Measurements from ENCODE around the gene GET4. TPM values are rescaled to one million over a fixed set of nuclear protein-coding genes. Genes with fewer than 3 reads are reported as not detected.

The GET4 gene
- total and polyA plus RNA-seq, 2 of the 4 experiments (the other 2 are of a cell fraction) = 11.3 to 30.9 TPM

DNA sequence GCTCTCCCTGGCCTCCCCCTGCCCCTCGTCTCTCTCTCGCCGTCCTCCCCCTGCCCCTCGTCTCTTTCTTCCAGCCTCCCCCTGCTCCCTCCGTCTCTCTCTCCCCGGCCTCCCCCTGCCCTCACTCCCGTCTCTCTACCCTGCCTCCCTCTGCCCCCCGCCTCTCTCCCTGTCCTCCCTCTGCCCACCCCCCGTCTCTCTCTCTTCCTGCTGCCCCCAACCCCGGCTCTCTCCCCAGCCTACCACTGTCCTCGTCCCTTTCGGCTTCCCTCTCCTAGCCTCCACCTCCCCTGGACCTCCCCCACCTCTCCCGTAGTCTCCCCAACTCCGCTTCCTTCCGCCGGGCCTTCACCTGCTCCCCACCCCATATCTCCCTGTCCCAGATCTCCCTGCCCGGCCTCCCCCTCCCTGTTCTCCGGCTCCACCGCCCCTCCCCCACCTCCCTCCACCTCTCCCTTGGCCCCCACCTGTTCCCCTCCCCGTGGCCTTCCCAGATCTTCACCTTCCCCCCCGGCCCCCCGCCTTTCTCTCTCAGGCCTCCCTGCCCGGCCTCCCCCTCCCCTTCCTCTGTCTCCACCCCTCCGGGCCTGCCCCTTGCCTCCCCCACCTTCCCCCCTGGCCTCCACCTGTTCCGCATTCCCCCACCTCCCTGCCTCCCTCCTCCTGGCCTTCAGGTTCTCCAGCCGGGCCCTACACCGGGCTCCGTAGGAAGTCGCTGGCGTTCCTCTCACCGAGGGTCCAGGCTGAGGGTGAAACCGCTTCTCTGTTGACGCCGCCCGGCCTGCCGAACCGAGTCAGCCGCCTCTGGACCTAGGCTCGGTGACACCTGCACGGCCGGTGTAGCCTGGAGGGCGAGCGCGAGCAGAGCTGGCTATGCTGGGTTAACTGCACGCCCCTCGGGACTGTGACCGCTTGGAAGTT, 1.2 kb downstream of the GET4 start (continued):
- TF ChIP-seq RCOR1 (IDR thresholded peaks at IDR 0.05; ENCODE audit: insufficient replicate concordance, low read length) = no peak

GRCh38 chr7:879093-879492, 2.7 kb downstream of the GET4 start:
- Histone ChIP-seq H3K4me2 (ENCODE audit: low read depth, low read length) (no peak overlapping the region), H3K56ac (ENCODE audit: extremely low read depth, insufficient read depth, low read length) (no peak overlapping the region), H3K9me3 (ENCODE audit: control insufficient read depth, insufficient read depth, low read length) (no peaks in the 10 kb centered on the region), H3K79me1 (ENCODE audit: low read depth in 1 of 2, low read length in 2 of 2) (peaks cover 4 to 64% of the 10 kb centered on the region in 2 experiments), H3K9me1 (ENCODE audit: insufficient read depth, low read length) (peaks cover 9% of the 10 kb centered on the region), H4K8ac (ENCODE audit: low read depth in 2 of 2, low read length in 2 of 2) (no peak overlapping the region), H3K23ac (ENCODE audit: low read depth, low read length) (no peak overlapping the region), H3K27me3 (ENCODE audit: control insufficient read depth, insufficient read depth, low read length) (no peaks in the 10 kb centered on the region), H4K5ac (ENCODE audit: low read depth, low read length) (no peak overlapping the region), H4K20me1 (ENCODE audit: insufficient read depth, low read length) (peaks cover 44% of the 10 kb centered on the region), H3K27ac (ENCODE audit: insufficient read depth, low read length) (no peak overlapping the region), H2AK9ac (replicated peaks; ENCODE audit: low read depth, low read length, poor library complexity) (no peak overlapping the region), H2AK5ac (ENCODE audit: low read depth, low read length) (no peak overlapping the region), H2BK20ac (ENCODE audit: low read depth, low read length) (no peak overlapping the region), H2AFZ (replicated peaks; ENCODE audit: low read length, poor library complexity) (no peak overlapping the region), H2BK15ac (ENCODE audit: low read depth, low read length) (no peak overlapping the region), H3K4me3 (ENCODE audit: insufficient read depth, low read depth, low read length) (no peak overlapping the region), H3K4ac (ENCODE audit: low read depth, low read length) (no peak overlapping the region), H2BK120ac (ENCODE audit: low read depth, low read length) (no peak overlapping the region), H3K4me1 (ENCODE audit: control insufficient read depth, insufficient read depth, low read length) (peaks cover 4% of the 10 kb centered on the region), H2BK5ac (ENCODE audit: low read depth, low read length, poor library complexity, severe bottlenecking) (no peak overlapping the region), H4K91ac (ENCODE audit: insufficient read depth, low read depth, low read length) (no peak overlapping the region), H3K14ac (replicated peaks; ENCODE audit: low read depth, low read length) (no peak overlapping the region), H3K18ac (ENCODE audit: low read depth, low read length) (no peak overlapping the region), H3K9ac (ENCODE audit: low read depth, low read length) (no peak overlapping the region), H3K36me3 (ENCODE audit: control insufficient read depth, insufficient read depth, low read length) (peaks cover 8% of the 10 kb centered on the region)
- POLR2A ChIA-PET (ENCODE audit: unreplicated experiment) = no interaction called here
- no TSS peak for BruUV-seq (replicated peaks)
- in situ Hi-C loops (cut with MboI; ENCODE audit: low sequenced_read_pairs) = loop anchor here (10.0 kb wide), 1 partner anchor 344 kb away; no protein-coding TSS in a partner anchor
- WGBS, 2 experiments (ENCODE audit: extremely low coverage in 2 of 2, insufficient read length in 1 of 2) = 94% methylated on average over 13 of the region's 15 CpGs; no CpG with 5 or more reads in 1 of the 2 experiments
- ATAC-seq (ENCODE audit: low read depth) = no peak
- DNase-seq = no peak
- intact Hi-C loops (cut with micrococcal nuclease) = loop anchor here (10.0 kb wide), 1 partner anchor 364 kb away; the partner anchor contains the start of gene PDGFA
- CTCF ChIA-PET = no interaction called here
- dilution Hi-C loops (cut with HindIII; ENCODE audit: low sequenced_read_pairs, unreplicated experiment) = no loop called here
- TF ChIP-seq MAFK (IDR thresholded peaks at IDR 0.05; ENCODE audit: low read depth, low read length) = no peak
- no peak for TF ChIP-seq POLR2A (IDR thresholded peaks at IDR 0.05; ENCODE audit: low read depth, low read length)
- no peak for TF ChIP-seq RFX5 (IDR thresholded peaks at IDR 0.05; ENCODE audit: low read depth, low read length)
- no peak for TF ChIP-seq MXI1 (IDR thresholded peaks at IDR 0.05; ENCODE audit: borderline replicate concordance, low read depth, low read length)
- TF ChIP-seq BHLHE40 (IDR thresholded peaks at IDR 0.05; ENCODE audit: low read depth, low read length) = no peak
- TF ChIP-seq SMC3 (IDR thresholded peaks at IDR 0.05; ENCODE audit: low read depth, low read length) = no peak
- TF ChIP-seq, protein P1, sequence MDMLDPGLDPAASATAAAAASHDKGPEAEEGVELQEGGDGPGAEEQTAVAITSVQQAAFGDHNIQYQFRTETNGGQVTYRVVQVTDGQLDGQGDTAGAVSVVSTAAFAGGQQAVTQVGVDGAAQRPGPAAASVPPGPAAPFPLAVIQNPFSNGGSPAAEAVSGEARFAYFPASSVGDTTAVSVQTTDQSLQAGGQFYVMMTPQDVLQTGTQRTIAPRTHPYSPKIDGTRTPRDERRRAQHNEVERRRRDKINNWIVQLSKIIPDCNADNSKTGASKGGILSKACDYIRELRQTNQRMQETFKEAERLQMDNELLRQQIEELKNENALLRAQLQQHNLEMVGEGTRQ (IDR thresholded peaks at IDR 0.05; ENCODE audit: low read depth, low read length) = no peak
- no peak for TF ChIP-seq CHD1 (IDR thresholded peaks at IDR 0.05; ENCODE audit: low read depth, low read length)
- TF ChIP-seq MAZ (IDR thresholded peaks at IDR 0.05; ENCODE audit: borderline replicate concordance, low read depth, low read length) = no peak
- no peak for TF ChIP-seq RAD21 (IDR thresholded peaks at IDR 0.05; ENCODE audit: low read length)
- no peak for TF ChIP-seq CTCF (conservative IDR thresholded peaks at IDR 0.05; ENCODE audit: low read depth, low read length)
- TF ChIP-seq FOS (IDR thresholded peaks at IDR 0.05; ENCODE audit: low read depth, low read length) = no peak

Data from IMR-90 (cell line).